ENCODE data around the gene FAM184A. TPM values are rescaled to one million over a fixed set of nuclear protein-coding genes. Genes with fewer than 3 reads are reported as not detected.
"Not testable (repeated sequence)": the region's sequence is repeated elsewhere in the genome, so short reads cannot be mapped to it uniquely, and the experiment has no call there.

FAM184A gene
- total and polyA plus RNA-seq, 2 donors (not counting 3 experiments of a cell fraction or from before 2014, with no cell fraction given), result 0.04 to 0.84 TPM

GRCh38 chr6:119020597-119021561, 57.6 kb downstream of the FAM184A start:
- dilution Hi-C loops (cut with MboI; ENCODE audit: extremely low pct_ligation_motif_present, low sequenced_read_pairs), result no loop called here
- ChIA-PET POLR2A (no interaction called here), CTCF (no interaction called here)
- Histone ChIP-seq H3K79me2 (ENCODE audit: control insufficient read depth, insufficient read depth, low read length) (no peaks in the 10 kb centered on the region), H3K36me3 (ENCODE audit: control insufficient read depth in 2 of 2, extremely low read depth in 1 of 2, insufficient read depth in 2 of 2, low read length in 2 of 2) (no peaks in the 10 kb centered on the region), H3K27ac (ENCODE audit: insufficient read depth, low read depth, low read length) (no peak overlapping the region), H3K27me3 (ENCODE audit: control insufficient read depth in 2 of 2, insufficient read depth in 2 of 2, low read length in 2 of 2) (no peaks in the 10 kb centered on the region), H3K9ac (replicated peaks; ENCODE audit: extremely low read depth, insufficient read depth, low read length) (no peak overlapping the region), H3K4me3 (replicated peaks in 1 of 3; ENCODE audit: insufficient read depth in 1 of 3, low read depth in 1 of 3, low read length in 3 of 3) (no peak overlapping the region), H3K9me3 (replicated peaks; ENCODE audit: control insufficient read depth, insufficient read depth, low read length) (no peaks in the 10 kb centered on the region), H3K4me2 (ENCODE audit: insufficient read depth, low read length) (no peak overlapping the region), H3K4me1 (ENCODE audit: control insufficient read depth, extremely low read depth, insufficient read depth, low read length) (no peaks in the 10 kb centered on the region), H4K20me1 (replicated peaks; ENCODE audit: control insufficient read depth, extremely low read depth, insufficient read depth, low read length) (no peaks in the 10 kb centered on the region), H3K9me1 (replicated peaks; ENCODE audit: control insufficient read depth, extremely low read depth, insufficient read depth, low read length) (no peaks in the 10 kb centered on the region), H2AFZ (ENCODE audit: low read depth, low read length) (no peak overlapping the region)
- intact Hi-C loops (cut with micrococcal nuclease), result no loop called here
- no peak for FAIRE-seq
- no TSS peak for BruUV-seq (replicated peaks)
- TF ChIP-seq JUN (IDR thresholded peaks at IDR 0.05; ENCODE audit: borderline replicate concordance, insufficient read depth, insufficient read length, low read depth) (no peak), POLR2AphosphoS5 (IDR thresholded peaks at IDR 0.05; ENCODE audit: insufficient read depth, low read depth, low read length) (no peak), POLR2A (IDR thresholded peaks at IDR 0.05; ENCODE audit: low read depth, low read length) (no peak), GATA2 (IDR thresholded peaks at IDR 0.05; ENCODE audit: insufficient read depth, insufficient read length, low read depth, low read length) (no peak), MAX (IDR thresholded peaks at IDR 0.05; ENCODE audit: insufficient read depth, insufficient read length) (no peak), MYC (IDR thresholded peaks at IDR 0.05; ENCODE audit: low read depth, low read length) (no peak)
- DNase-seq (ENCODE audit: low read depth, low spot score), result no peak

DNA sequence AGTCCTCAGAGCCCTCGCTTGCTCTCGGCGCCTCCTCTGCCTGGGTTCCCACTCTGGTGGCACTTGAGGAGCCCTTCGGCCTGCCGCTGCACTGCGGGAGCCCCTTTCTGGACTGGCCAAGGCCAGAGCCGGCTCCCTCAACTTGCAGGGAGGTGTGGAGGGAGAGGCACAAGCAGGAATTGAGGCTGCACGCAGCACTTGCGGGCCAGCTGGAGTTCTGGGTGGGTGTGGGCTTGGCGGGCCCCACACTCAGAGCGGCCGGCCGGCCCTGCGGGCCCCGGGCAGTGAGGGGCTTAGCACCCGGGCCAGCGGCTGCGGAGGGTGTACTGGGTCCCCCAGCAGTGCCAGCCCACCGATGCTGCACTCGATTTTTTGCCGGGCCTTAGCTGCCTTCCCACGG, 63.3 kb downstream of the FAM184A start:
- H3K9me3 ChIP-seq (replicated peaks; ENCODE audit: control insufficient read depth, insufficient read depth, low read length); CTCF ChIA-PET; H3K27me3 ChIP-seq (ENCODE audit: control insufficient read depth in 2 of 2, insufficient read depth in 2 of 2, low read length in 2 of 2); H3K4me3 ChIP-seq (replicated peaks in 1 of 3; ENCODE audit: insufficient read depth in 1 of 3, low read depth in 1 of 3, low read length in 3 of 3); H2AFZ ChIP-seq (ENCODE audit: low read depth, low read length); POLR2A ChIA-PET; H3K9me1 ChIP-seq (replicated peaks; ENCODE audit: control insufficient read depth, extremely low read depth, insufficient read depth, low read length); H3K36me3 ChIP-seq (ENCODE audit: control insufficient read depth in 2 of 2, extremely low read depth in 1 of 2, insufficient read depth in 2 of 2, low read length in 2 of 2); H3K27ac ChIP-seq (ENCODE audit: insufficient read depth, low read depth, low read length); intact Hi-C loops (cut with micrococcal nuclease); BruUV-seq (replicated peaks); dilution Hi-C loops (cut with MboI; ENCODE audit: extremely low pct_ligation_motif_present, low sequenced_read_pairs); H3K4me1 ChIP-seq (ENCODE audit: control insufficient read depth, extremely low read depth, insufficient read depth, low read length); H3K79me2 ChIP-seq (ENCODE audit: control insufficient read depth, insufficient read depth, low read length); H4K20me1 ChIP-seq (replicated peaks; ENCODE audit: control insufficient read depth, extremely low read depth, insufficient read depth, low read length); DNase-seq (ENCODE audit: low read depth, low spot score); H3K9ac ChIP-seq (replicated peaks; ENCODE audit: extremely low read depth, insufficient read depth, low read length); H3K4me2 ChIP-seq (ENCODE audit: insufficient read depth, low read length); FAIRE-seq: not testable (repeated sequence)

All from endothelial cell of umbilical vein (primary cell).